GM12878 (cell line): ENCODE data around the gene PPP1R1B. TPM values are rescaled to one million over a fixed set of nuclear protein-coding genes. Genes with fewer than 3 reads are reported as not detected.

Source experiments
- ATAC-seq: fragments of 200-7000 bp; cut with Tn5 transposase; 3 replicates; pipeline ENCODE4 v1.9.1; 2020; ENCODE audit warnings: mild to moderate bottlenecking, moderate library complexity
- BruUV-seq: library from RNA; stranded (reverse); fragments of 400-500 nt; replicated peaks from 2 replicates; lab custom pipeline; 2021; lab: Mats Ljungman, UMichigan
- CTCF ChIA-PET: fragments of 300-600 bp; sonication (Branson Sonifier 250); formaldehyde crosslinking; extraction: SDS; loops from one replicate; lab custom pipeline; 2021; ENCODE audit warnings: inconsistent platforms; lab: Yijun Ruan, JAX
- POLR2A ChIA-PET: fragments of 350-600 bp; formaldehyde crosslinking; extraction: SDS; loops from one replicate; lab custom pipeline; 2021; ENCODE audit warnings: inconsistent platforms; lab: Charles Lee
- RAD21 ChIA-PET: fragments of 300-600 bp; sonication (Branson Sonifier 250); formaldehyde crosslinking; loops from one replicate; lab custom pipeline; 2023; ENCODE audit warnings: antibody characterized with exemption; ENCODE audit not compliant: unreplicated experiment; lab: Charles Lee
- SMC1A ChIA-PET: fragments of 300-600 bp; sonication (Branson Sonifier 250); formaldehyde crosslinking; loops from one replicate; lab custom pipeline; 2023; ENCODE audit not compliant: unreplicated experiment, uncharacterized antibody; lab: Charles Lee
- DNase-seq: peaks from one replicate; pipeline ENCODE4 v3.0.0-alpha.2; 2011; ENCODE audit warnings: low read depth, low spot score
- FAIRE-seq: peaks from 3 replicates; lab custom pipeline; 2011; peaks lifted over from hg19 to GRCh38; lab: Jason Lieb, UNC
- H2AFZ ChIP-seq: 2 replicates; pipeline ENCODE4 v1.6.0; 2011; ENCODE audit warnings: low read depth, low read length, control low read depth; ENCODE audit not compliant: control insufficient read depth
- H3K27ac ChIP-seq: 2 replicates; pipeline ENCODE4 v1.5.1; 2011; ENCODE audit warnings: control low read depth; ENCODE audit not compliant: control insufficient read depth, insufficient read depth
- H3K27me3 ChIP-seq, 2 experiments: replicated peaks in 1 of 2; 2 replicates each; pipeline versions ENCODE4 v1.6.0 to v1.6.1; 2011; ENCODE audit warnings: low read length in 1 of 2; ENCODE audit not compliant: control insufficient read depth in 2 of 2, insufficient read depth in 2 of 2
- H3K36me3 ChIP-seq, 2 experiments: 2 replicates each; pipeline ENCODE4 v1.5.1; 2011; ENCODE audit warnings: low read length in 1 of 2; ENCODE audit not compliant: control insufficient read depth in 2 of 2, insufficient read depth in 2 of 2
- H3K4me1 ChIP-seq: 2 replicates; pipeline ENCODE4 v1.6.1; 2011; ENCODE audit warnings: mild to moderate bottlenecking, low read length, moderate library complexity, mixed read lengths; ENCODE audit not compliant: control insufficient read depth, insufficient read depth
- H3K4me2 ChIP-seq: 2 replicates; pipeline ENCODE4 v1.6.0; 2011; ENCODE audit warnings: control low read depth; ENCODE audit not compliant: control insufficient read depth, insufficient read depth
- H3K4me3 ChIP-seq: fragments of 200-600 bp; sonication (generic); 2 replicates; pipeline ENCODE4 v1.5.1; 2016
- H3K79me2 ChIP-seq: 2 replicates; pipeline ENCODE4 v1.6.0; 2011; ENCODE audit warnings: low read length; ENCODE audit not compliant: control insufficient read depth, insufficient read depth
- H3K9ac ChIP-seq: 2 replicates; pipeline ENCODE4 v1.8.0; 2011; ENCODE audit warnings: low read length, control low read depth, mixed read lengths; ENCODE audit not compliant: control insufficient read depth, insufficient read depth
- H3K9me3 ChIP-seq: replicated peaks from 3 replicates; pipeline ENCODE4 v1.5.1; 2011; ENCODE audit warnings: mild to moderate bottlenecking, low read length; ENCODE audit not compliant: control insufficient read depth, insufficient read depth
- H4K20me1 ChIP-seq: 2 replicates; pipeline ENCODE4 v1.6.0; 2011; ENCODE audit not compliant: control insufficient read depth, insufficient read depth
- CEBPB ChIP-seq, 2 experiments: fragments of 150-350 bp in 1 of 2; IDR thresholded peaks; 2 replicates each; pipeline ENCODE4 v1.6.1; 2012 to 2014; ENCODE audit warnings: low read depth in 2 of 2, low read length in 2 of 2, borderline replicate concordance in 1 of 2, inconsistent platforms in 1 of 2
- DPF2 ChIP-seq: fragments of 450-650 bp; IDR thresholded peaks from 2 replicates; pipeline ENCODE4 v1.6.1; 2017; ENCODE audit warnings: mild to moderate bottlenecking
- EED ChIP-seq: sonication (generic); IDR thresholded peaks from 2 replicates; pipeline ENCODE4 v1.6.1; 2016; ENCODE audit warnings: antibody characterized with exemption, low read depth
- HDAC6 ChIP-seq: fragments of 200-600 bp; sonication (generic); IDR thresholded peaks from one replicate; pipeline ENCODE4 v1.8.0; 2017; ENCODE audit warnings: antibody characterized with exemption; ENCODE audit not compliant: unreplicated experiment
- MEF2A ChIP-seq: IDR thresholded peaks from 2 replicates; pipeline ENCODE4 v1.6.1; 2011; ENCODE audit warnings: low read depth, mild to moderate bottlenecking, low read length, moderate library complexity; ENCODE audit not compliant: insufficient read depth
- MEF2B ChIP-seq: fragments of 450-650 bp; IDR thresholded peaks from 2 replicates; pipeline ENCODE4 v1.6.1; 2018; ENCODE audit warnings: mild to moderate bottlenecking, moderate library complexity; ENCODE audit not compliant: partially characterized antibody, poor library complexity, severe bottlenecking
- MTA2 ChIP-seq: fragments of 450-650 bp; IDR thresholded peaks from 2 replicates; pipeline ENCODE4 v1.6.1; 2016; ENCODE audit warnings: low read depth, mild to moderate bottlenecking, moderate library complexity
- MTA3 ChIP-seq: IDR thresholded peaks from 2 replicates; pipeline ENCODE4 v1.6.1; 2012; ENCODE audit warnings: low read length, inconsistent platforms, borderline replicate concordance
- NR2F1 ChIP-seq: fragments of 450-650 bp; conservative IDR thresholded peaks from 2 replicates; pipeline ENCODE4 v1.6.1; 2017; ENCODE audit warnings: mild to moderate bottlenecking
- POLR2AphosphoS2 ChIP-seq: IDR thresholded peaks from 2 replicates; pipeline ENCODE4 v1.6.1; 2011; ENCODE audit warnings: low read depth, mild to moderate bottlenecking, low read length, improper control_type of control experiment, moderate library complexity
- RFX5 ChIP-seq: IDR thresholded peaks from 2 replicates; pipeline ENCODE4 v1.6.1; 2011; ENCODE audit warnings: low read depth, low read length, improper control_type of control experiment
- WGBS: methylation state at CpG from one replicate; pipeline ENCODE4 v1.1.6; 2016; ENCODE audit warnings: low lambda C conversion rate; ENCODE audit not compliant: insufficient replicate concordance, insufficient coverage; ENCODE audit errors: missing lambda C conversion rate; 5-methylcytosine and 5-hydroxymethylcytosine counted together
- in situ Hi-C: fragments of 300-500 bp; cut with MboI; formaldehyde crosslinking; loops from 9 replicates; pipeline ENCODE4 v1.14.3; 2018; ENCODE audit warnings: mixed read lengths
- intact Hi-C: fragments of 100-400 bp; cut with micrococcal nuclease; formaldehyde crosslinking; loops from one replicate; pipeline ENCODE4 v1.14.2; 2022; ENCODE audit not compliant: unreplicated experiment
- polyA plus RNA-seq, 11 experiments: library from polyadenylated mRNA; depleted of rRNA in 4 of 11; unstranded in 6 of 11; stranded (reverse) in 5 of 11; fragments of >200 nt; fragmentation: Nextera tagmentation in 4 of 11; fragmentation: Illumina TruSeq in 1 of 11; extraction: Ambion mirVana in 4 of 11; extraction: Trizol in 1 of 11; gene quantifications; 1 replicate in 1 of 11; 2 replicates in 10 of 11; pipeline versions ENCODE4 v1.2.1 to v1.2.3, GENCODE V29; 2011 to 2016; ENCODE audit warnings: inconsistent platforms in 2 of 11, missing spikeins in 2 of 11, low read depth in 1 of 11
- total RNA-seq, 4 experiments: library from RNA; depleted of rRNA in 3 of 4; stranded (reverse); fragments of >200 nt in 3 of 4; fragmentation: Illumina TruSeq in 1 of 4; extraction: Trizol in 1 of 4; gene quantifications; 2 replicates each; pipeline versions ENCODE4 v1.2.1 to v1.2.3, GENCODE V29; 2013 to 2021
- TF ChIP-seq, protein P1 (sequence below): fragments of 450-650 bp; IDR thresholded peaks from 2 replicates; pipeline ENCODE4 v1.6.1; 2017; ENCODE audit warnings: mild to moderate bottlenecking, moderate library complexity
- TF ChIP-seq, protein P2 (sequence below): IDR thresholded peaks from 2 replicates; pipeline ENCODE4 v1.6.1; 2012; ENCODE audit warnings: mild to moderate bottlenecking, low read depth, low read length
- TF ChIP-seq, protein P3 (sequence below): fragments of 450-650 bp; IDR thresholded peaks from 2 replicates; pipeline ENCODE4 v1.6.1; 2016; ENCODE audit warnings: mild to moderate bottlenecking
- TF ChIP-seq, protein P4 (sequence below): IDR thresholded peaks from 2 replicates; pipeline ENCODE4 v1.6.1; 2012; ENCODE audit warnings: low read depth, low read length, improper control_type of control experiment

PPP1R1B gene
- total and polyA plus RNA-seq, 10 of the 15 experiments (the other 5 are each of a cell fraction or from before 2014, with no cell fraction given), result 0.08 TPM; not detected in 9

DNA sequence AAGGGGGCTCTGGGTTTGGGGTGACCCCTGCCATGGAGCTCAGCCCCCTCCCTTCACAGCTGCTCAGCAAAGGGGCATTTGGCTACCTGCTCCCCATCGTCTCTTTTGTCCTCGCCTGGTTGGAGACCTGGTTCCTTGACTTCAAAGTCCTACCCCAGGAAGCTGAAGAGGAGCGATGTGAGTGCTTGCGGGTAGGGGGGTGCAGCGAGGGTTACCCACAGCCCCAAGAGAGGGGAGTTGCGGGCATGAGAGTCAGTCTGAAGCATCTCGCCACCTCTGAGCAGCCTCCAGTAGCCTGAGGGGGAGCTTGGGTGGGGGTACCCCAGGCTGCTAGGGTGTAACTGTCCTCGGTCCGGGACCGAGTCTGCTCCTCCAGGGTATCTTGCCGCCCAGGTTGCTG, 31.6 kb downstream of the PPP1R1B start:
- intact Hi-C loops, result no loop called here
- Histone ChIP-seq H3K27ac (no peak overlapping the region), H3K36me3 (peaks cover 16 to 28% of the 10 kb centered on the region in 2 experiments; a peak in 3 of 4 replicates), H2AFZ (no peak overlapping the region), H3K4me2 (no peak overlapping the region), H4K20me1 (no peaks in the 10 kb centered on the region), H3K79me2 (no peaks in the 10 kb centered on the region; the same call in 1 of the 2 replicates), H3K9me3 (no peaks in the 10 kb centered on the region), H3K9ac (no peak overlapping the region), H3K4me3 (no peak overlapping the region), H3K27me3 (no peaks in the 10 kb centered on the region), H3K4me1 (peaks cover 6% of the 10 kb centered on the region; the same call in 1 of the 2 replicates)
- BruUV-seq, result no TSS peak
- RAD21 ChIA-PET, result no interaction called here
- TF ChIP-seq DPF2 (no peak), CEBPB (IDR thresholded peaks at IDR 0.05; ENCODE audit: borderline replicate concordance in 1 of 2, low read depth in 2 of 2, low read length in 2 of 2) (no peak), MTA2 (no peak), MEF2A (no peak), POLR2AphosphoS2 (no peak), NR2F1 (no peak), EED (no peak), RFX5 (no peak), MEF2B (no peak), HDAC6 (no peak), MTA3 (no peak)
- TF ChIP-seq, protein P1, sequence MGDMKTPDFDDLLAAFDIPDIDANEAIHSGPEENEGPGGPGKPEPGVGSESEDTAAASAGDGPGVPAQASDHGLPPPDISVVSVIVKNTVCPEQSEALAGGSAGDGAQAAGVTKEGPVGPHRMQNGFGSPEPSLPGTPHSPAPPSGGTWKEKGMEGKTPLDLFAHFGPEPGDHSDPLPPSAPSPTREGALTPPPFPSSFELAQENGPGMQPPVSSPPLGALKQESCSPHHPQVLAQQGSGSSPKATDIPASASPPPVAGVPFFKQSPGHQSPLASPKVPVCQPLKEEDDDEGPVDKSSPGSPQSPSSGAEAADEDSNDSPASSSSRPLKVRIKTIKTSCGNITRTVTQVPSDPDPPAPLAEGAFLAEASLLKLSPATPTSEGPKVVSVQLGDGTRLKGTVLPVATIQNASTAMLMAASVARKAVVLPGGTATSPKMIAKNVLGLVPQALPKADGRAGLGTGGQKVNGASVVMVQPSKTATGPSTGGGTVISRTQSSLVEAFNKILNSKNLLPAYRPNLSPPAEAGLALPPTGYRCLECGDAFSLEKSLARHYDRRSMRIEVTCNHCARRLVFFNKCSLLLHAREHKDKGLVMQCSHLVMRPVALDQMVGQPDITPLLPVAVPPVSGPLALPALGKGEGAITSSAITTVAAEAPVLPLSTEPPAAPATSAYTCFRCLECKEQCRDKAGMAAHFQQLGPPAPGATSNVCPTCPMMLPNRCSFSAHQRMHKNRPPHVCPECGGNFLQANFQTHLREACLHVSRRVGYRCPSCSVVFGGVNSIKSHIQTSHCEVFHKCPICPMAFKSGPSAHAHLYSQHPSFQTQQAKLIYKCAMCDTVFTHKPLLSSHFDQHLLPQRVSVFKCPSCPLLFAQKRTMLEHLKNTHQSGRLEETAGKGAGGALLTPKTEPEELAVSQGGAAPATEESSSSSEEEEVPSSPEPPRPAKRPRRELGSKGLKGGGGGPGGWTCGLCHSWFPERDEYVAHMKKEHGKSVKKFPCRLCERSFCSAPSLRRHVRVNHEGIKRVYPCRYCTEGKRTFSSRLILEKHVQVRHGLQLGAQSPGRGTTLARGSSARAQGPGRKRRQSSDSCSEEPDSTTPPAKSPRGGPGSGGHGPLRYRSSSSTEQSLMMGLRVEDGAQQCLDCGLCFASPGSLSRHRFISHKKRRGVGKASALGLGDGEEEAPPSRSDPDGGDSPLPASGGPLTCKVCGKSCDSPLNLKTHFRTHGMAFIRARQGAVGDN, result no peak
- TF ChIP-seq, protein P2, sequence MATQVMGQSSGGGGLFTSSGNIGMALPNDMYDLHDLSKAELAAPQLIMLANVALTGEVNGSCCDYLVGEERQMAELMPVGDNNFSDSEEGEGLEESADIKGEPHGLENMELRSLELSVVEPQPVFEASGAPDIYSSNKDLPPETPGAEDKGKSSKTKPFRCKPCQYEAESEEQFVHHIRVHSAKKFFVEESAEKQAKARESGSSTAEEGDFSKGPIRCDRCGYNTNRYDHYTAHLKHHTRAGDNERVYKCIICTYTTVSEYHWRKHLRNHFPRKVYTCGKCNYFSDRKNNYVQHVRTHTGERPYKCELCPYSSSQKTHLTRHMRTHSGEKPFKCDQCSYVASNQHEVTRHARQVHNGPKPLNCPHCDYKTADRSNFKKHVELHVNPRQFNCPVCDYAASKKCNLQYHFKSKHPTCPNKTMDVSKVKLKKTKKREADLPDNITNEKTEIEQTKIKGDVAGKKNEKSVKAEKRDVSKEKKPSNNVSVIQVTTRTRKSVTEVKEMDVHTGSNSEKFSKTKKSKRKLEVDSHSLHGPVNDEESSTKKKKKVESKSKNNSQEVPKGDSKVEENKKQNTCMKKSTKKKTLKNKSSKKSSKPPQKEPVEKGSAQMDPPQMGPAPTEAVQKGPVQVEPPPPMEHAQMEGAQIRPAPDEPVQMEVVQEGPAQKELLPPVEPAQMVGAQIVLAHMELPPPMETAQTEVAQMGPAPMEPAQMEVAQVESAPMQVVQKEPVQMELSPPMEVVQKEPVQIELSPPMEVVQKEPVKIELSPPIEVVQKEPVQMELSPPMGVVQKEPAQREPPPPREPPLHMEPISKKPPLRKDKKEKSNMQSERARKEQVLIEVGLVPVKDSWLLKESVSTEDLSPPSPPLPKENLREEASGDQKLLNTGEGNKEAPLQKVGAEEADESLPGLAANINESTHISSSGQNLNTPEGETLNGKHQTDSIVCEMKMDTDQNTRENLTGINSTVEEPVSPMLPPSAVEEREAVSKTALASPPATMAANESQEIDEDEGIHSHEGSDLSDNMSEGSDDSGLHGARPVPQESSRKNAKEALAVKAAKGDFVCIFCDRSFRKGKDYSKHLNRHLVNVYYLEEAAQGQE, result no peak
- TF ChIP-seq, protein P3, sequence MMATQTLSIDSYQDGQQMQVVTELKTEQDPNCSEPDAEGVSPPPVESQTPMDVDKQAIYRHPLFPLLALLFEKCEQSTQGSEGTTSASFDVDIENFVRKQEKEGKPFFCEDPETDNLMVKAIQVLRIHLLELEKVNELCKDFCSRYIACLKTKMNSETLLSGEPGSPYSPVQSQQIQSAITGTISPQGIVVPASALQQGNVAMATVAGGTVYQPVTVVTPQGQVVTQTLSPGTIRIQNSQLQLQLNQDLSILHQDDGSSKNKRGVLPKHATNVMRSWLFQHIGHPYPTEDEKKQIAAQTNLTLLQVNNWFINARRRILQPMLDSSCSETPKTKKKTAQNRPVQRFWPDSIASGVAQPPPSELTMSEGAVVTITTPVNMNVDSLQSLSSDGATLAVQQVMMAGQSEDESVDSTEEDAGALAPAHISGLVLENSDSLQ, result no peak
- TF ChIP-seq, protein P4, sequence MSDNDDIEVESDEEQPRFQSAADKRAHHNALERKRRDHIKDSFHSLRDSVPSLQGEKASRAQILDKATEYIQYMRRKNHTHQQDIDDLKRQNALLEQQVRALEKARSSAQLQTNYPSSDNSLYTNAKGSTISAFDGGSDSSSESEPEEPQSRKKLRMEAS, result no peak
- POLR2A ChIA-PET, result no interaction called here
- CTCF ChIA-PET, result interaction anchor here (1.1 to 2.1 kb wide), 2 partner anchors 34 to 37 kb away, joined by 4 to 6 read pairs; no protein-coding TSS in a partner anchor
- 99% methylated on average over 11 of the region's 11 CpGs for WGBS
- in situ Hi-C loops, result no loop called here
- no peak for FAIRE-seq
- DNase-seq, result no peak
- SMC1A ChIA-PET, result no interaction called here
- no peak for ATAC-seq
